HFF-Myc (cell line): ENCODE results near the gene CNKSR3.

Experiments
- DNase-seq: peaks from one replicate; pipeline ENCODE4 v3.0.0-alpha.2; 2011; ENCODE audit warnings: low read depth; ENCODE audit errors: extremely low read depth
- H3K4me3 ChIP-seq: replicated peaks from 2 replicates; pipeline ENCODE4 v1.5.1; 2011; ENCODE audit warnings: low read depth, mild to moderate bottlenecking, control low read depth, low read length
- CTCF ChIP-seq: IDR thresholded peaks from 2 replicates; pipeline ENCODE4 v1.5.1; 2012; ENCODE audit warnings: mild to moderate bottlenecking, low read depth, low read length, control low read depth; ENCODE audit errors: missing control alignments

CNKSR3 gene

GRCh38 chr6:154489822-154490221 lies 20.7 kb downstream of the CNKSR3 start:
- no peak for DNase-seq
- TF ChIP-seq CTCF: no peak
- H3K4me3 ChIP-seq: no peak overlapping the region

GRCh38 chr6:154488802-154489437 lies 21.6 kb downstream of the CNKSR3 start:
- H3K4me3 ChIP-seq: no peak overlapping the region
- no peak for DNase-seq
- TF ChIP-seq CTCF: no peak

- H3K4me3 ChIP-seq: no peak overlapping the region
- DNase-seq: no peak
- no peak for TF ChIP-seq CTCF
Observed at GRCh38 chr6:154488248-154488593, 22.3 kb downstream of the CNKSR3 start.

GRCh38 chr6:154487367-154488247 lies 22.9 kb downstream of the CNKSR3 start:
- no peak for TF ChIP-seq CTCF
- DNase-seq: no peak
- no peak overlapping the region for H3K4me3 ChIP-seq

- DNase-seq: no peak
- no peak overlapping the region for H3K4me3 ChIP-seq
- no peak for TF ChIP-seq CTCF
Observed at GRCh38 chr6:154485815-154486214, 24.7 kb downstream of the CNKSR3 start.

- DNase-seq: no peak
- TF ChIP-seq CTCF: no peak
- H3K4me3 ChIP-seq: no peak overlapping the region
Observed at GRCh38 chr6:154484942-154485341, 25.5 kb downstream of the CNKSR3 start.

- TF ChIP-seq CTCF: no peak
- no peak overlapping the region for H3K4me3 ChIP-seq
- no peak for DNase-seq
Observed at GRCh38 chr6:154482858-154483257, 27.6 kb downstream of the CNKSR3 start.
